Cardiac fibroblast (primary cell): ENCODE results near the gene TMEM255B.

Experiments
- DNase-seq, 2 donors: peaks; one replicate each; pipeline versions ENCODE4 v3.0.0 to v3.0.0-alpha.2; 2010; ENCODE audit warnings: low read depth in 2 of 2
- H3K4me3 ChIP-seq, 2 donors: replicated peaks in 1 of 2; 1 replicate in 1 of 2; 2 replicates in 1 of 2; pipeline ENCODE4 v1.5.1; 2011; ENCODE audit warnings: low read depth in 2 of 2, low read length in 2 of 2, mild to moderate bottlenecking in 2 of 2, moderate library complexity in 1 of 2
- TF ChIP-seq, protein P1 (sequence below): IDR thresholded peaks from one replicate; pipeline ENCODE4 v1.5.1; 2011; ENCODE audit warnings: low read depth, mild to moderate bottlenecking, low read length, inconsistent platforms

The TMEM255B gene

GRCh38 chr13:113796211-113796963 lies 37.4 kb downstream of the TMEM255B start:
- H3K4me3 ChIP-seq = no peak overlapping the region
- DNase-seq = no peak
- TF ChIP-seq, protein P1, sequence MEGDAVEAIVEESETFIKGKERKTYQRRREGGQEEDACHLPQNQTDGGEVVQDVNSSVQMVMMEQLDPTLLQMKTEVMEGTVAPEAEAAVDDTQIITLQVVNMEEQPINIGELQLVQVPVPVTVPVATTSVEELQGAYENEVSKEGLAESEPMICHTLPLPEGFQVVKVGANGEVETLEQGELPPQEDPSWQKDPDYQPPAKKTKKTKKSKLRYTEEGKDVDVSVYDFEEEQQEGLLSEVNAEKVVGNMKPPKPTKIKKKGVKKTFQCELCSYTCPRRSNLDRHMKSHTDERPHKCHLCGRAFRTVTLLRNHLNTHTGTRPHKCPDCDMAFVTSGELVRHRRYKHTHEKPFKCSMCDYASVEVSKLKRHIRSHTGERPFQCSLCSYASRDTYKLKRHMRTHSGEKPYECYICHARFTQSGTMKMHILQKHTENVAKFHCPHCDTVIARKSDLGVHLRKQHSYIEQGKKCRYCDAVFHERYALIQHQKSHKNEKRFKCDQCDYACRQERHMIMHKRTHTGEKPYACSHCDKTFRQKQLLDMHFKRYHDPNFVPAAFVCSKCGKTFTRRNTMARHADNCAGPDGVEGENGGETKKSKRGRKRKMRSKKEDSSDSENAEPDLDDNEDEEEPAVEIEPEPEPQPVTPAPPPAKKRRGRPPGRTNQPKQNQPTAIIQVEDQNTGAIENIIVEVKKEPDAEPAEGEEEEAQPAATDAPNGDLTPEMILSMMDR = no peak

DNA sequence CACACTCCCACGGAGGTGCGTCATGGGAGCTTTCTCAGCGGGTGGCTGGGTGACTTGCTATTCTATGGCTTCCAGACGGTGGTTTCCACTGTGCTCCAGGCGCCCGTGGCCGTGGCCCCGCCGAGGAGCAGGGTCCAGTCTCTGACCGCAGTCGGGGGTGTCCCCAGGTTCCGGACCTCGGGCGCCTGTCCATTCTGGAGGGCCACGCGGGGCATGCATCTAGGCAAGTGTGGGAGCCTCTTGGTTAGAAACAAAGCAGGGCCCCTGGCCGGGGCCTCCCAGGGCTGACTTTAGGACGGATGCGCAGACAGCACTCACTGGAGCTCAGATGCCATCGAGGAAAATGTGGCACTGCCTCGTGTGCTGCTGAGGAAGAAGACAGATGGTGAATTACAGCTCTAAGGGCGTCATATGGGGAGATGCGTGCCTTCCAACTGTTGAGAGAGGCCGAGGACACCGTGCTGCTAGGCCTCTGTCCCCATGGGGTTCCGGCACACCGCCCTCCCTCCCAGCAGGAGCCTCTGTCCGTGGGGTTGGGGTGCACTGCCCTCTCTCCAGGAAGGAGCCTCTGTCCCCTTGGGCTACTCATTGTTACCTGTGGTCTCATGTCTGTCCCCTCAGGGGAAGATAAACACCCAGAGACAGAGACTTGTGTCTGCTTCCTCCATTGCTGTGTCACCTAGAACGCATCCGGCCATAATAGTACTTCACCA lies 38.1 kb downstream of the TMEM255B start:
- no peak for DNase-seq
- no peak overlapping the region for H3K4me3 ChIP-seq
- TF ChIP-seq, protein P1 = no peak

- TF ChIP-seq, protein P1 = no peak
- H3K4me3 ChIP-seq = no peak overlapping the region
- DNase-seq = no peak
Observed at GRCh38 chr13:113798200-113798811, 39.3 kb downstream of the TMEM255B start.

- DNase-seq = no peak
- no peak overlapping the region for H3K4me3 ChIP-seq
- TF ChIP-seq, protein P1 = no peak
Observed at GRCh38 chr13:113800576-113800926, 41.5 kb downstream of the TMEM255B start.

- no peak overlapping the region for H3K4me3 ChIP-seq
- TF ChIP-seq, protein P1 = no peak
- DNase-seq = no peak
Observed at GRCh38 chr13:113801289-113801961, 42.4 kb downstream of the TMEM255B start.

DNA sequence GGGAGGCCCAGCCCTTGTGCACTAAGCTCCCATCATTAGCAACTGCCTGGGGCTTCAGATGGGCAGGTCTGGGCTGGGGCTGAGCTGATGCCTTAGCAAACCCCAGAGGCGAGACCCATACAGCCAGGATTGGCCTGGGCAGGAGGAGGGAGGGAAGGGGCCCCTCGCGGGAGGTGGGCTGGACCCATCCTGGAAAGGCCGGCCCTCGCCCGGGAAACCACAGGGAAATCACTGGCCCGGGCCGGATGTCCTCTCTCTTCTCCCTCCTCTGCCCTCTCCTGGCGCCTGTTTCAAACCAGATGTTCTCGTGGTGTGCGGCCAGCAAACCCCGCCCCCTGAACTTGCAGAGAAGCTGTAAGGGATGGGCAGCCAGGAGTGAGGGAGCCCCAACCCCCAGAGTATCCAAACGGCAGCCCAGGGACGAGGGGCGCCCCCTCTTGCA lies 43.1 kb downstream of the TMEM255B start:
- peak; percentile 67 to 83 for DNase-seq
- TF ChIP-seq, protein P1 = peak; percentile 10
- no peak overlapping the region for H3K4me3 ChIP-seq
